OCI-LY7 (cell line): ENCODE data around the gene RUNX1.

Experiments
- EZH2phosphoT487 ChIP-seq: fragments of 200-600 bp; sonication (generic); IDR thresholded peaks from 2 replicates; pipeline ENCODE4 v1.6.1; 2018; ENCODE audit warnings: low read depth, borderline replicate concordance, mild to moderate bottlenecking, mixed run types, antibody characterized with exemption, low read length, moderate library complexity, mixed read lengths
- TF ChIP-seq, protein P1 (sequence below): fragments of 200-600 bp; sonication (generic); conservative IDR thresholded peaks from 2 replicates; pipeline ENCODE4 v1.5.1; 2014; ENCODE audit warnings: mild to moderate bottlenecking, antibody characterized with exemption, low read length, moderate library complexity, mixed read lengths

DNA sequence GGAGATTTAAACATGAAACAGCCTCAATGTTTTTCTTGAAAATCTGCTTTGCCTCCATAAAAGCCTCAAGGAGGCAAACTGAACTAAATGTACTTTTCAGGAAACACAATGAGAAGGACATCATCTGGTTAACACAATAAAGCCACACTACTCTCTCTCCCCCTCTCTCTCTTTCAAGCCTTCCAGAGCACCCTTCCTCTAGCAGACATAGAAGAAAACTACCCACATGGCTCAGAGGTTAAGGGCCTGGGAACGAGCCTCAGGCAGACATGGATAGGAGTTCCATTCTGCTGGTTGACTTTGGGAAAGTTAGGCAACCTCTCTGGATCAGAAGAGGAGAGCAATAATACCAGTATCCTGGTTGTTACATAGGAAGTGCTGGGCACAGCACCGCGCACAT is 42.9 kb downstream of the RUNX1 start:
- TF ChIP-seq, protein P1, sequence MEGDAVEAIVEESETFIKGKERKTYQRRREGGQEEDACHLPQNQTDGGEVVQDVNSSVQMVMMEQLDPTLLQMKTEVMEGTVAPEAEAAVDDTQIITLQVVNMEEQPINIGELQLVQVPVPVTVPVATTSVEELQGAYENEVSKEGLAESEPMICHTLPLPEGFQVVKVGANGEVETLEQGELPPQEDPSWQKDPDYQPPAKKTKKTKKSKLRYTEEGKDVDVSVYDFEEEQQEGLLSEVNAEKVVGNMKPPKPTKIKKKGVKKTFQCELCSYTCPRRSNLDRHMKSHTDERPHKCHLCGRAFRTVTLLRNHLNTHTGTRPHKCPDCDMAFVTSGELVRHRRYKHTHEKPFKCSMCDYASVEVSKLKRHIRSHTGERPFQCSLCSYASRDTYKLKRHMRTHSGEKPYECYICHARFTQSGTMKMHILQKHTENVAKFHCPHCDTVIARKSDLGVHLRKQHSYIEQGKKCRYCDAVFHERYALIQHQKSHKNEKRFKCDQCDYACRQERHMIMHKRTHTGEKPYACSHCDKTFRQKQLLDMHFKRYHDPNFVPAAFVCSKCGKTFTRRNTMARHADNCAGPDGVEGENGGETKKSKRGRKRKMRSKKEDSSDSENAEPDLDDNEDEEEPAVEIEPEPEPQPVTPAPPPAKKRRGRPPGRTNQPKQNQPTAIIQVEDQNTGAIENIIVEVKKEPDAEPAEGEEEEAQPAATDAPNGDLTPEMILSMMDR, result no peak
- no peak for TF ChIP-seq EZH2phosphoT487
